ENCODE measurements around the gene TMEM272.

TMEM272 gene

DNA sequence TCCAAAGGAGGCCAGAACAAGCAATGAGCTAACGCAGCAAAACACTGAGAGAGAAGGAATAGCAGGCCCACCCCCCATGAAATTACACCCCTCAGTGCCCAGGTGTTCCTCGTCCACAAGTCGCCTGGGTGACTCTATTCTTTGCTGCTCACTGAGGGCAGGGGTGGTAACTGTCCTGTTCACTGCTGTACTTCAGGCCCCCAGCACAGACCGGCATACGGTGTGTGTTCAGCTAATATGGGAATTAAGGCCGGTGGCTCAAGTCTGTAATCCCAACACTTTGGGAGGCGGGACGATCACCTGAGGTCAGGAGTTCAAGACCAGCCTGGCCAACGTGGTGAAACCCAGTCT lies 72.9 kb downstream of the TMEM272 start:
- no peak for DNase-seq (ENCODE audit: low read depth)
- no peak overlapping the region for H3K4me3 ChIP-seq (ENCODE audit: low read length)
- TF ChIP-seq, protein P1, sequence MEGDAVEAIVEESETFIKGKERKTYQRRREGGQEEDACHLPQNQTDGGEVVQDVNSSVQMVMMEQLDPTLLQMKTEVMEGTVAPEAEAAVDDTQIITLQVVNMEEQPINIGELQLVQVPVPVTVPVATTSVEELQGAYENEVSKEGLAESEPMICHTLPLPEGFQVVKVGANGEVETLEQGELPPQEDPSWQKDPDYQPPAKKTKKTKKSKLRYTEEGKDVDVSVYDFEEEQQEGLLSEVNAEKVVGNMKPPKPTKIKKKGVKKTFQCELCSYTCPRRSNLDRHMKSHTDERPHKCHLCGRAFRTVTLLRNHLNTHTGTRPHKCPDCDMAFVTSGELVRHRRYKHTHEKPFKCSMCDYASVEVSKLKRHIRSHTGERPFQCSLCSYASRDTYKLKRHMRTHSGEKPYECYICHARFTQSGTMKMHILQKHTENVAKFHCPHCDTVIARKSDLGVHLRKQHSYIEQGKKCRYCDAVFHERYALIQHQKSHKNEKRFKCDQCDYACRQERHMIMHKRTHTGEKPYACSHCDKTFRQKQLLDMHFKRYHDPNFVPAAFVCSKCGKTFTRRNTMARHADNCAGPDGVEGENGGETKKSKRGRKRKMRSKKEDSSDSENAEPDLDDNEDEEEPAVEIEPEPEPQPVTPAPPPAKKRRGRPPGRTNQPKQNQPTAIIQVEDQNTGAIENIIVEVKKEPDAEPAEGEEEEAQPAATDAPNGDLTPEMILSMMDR (conservative IDR thresholded peaks at IDR 0.05; ENCODE audit: low read length), result no peak

DNA sequence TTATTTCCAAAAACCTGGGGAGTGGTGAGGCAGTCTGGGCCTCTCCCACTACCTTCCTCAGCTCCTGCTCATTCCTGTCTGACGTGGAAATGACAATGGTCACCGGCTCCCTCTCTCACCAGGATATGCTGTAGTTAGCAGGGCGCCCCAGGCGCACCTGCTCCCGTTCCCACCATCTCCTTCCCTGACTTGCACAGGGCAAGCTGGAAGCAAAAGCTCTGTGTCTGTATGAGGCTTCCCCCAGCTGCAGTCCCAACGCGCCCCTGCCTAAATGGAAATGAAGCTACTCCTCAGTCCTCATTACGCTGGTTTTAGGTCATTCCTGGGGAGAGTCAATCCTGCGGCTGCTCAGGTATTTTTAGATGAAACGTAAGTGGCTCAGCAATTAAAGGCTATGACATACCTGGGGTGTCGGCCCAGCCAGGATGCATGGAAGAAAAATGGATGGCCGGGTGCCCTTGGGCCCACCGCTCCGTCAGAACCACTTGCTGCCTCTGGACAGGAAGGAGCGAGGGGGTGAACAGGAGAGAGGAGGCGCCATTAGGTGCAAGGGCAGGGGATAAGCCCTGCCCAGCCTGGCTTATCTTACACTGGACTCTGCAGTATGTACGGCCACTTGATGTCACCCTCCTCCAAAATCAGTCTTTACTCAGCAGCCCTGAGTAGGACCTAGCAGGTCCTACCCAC lies 73.4 kb downstream of the TMEM272 start:
- no peak for DNase-seq (ENCODE audit: low read depth)
- H3K4me3 ChIP-seq (ENCODE audit: low read length), result no peak overlapping the region
- TF ChIP-seq, protein P1 (conservative IDR thresholded peaks at IDR 0.05; ENCODE audit: low read length), result no peak

DNA sequence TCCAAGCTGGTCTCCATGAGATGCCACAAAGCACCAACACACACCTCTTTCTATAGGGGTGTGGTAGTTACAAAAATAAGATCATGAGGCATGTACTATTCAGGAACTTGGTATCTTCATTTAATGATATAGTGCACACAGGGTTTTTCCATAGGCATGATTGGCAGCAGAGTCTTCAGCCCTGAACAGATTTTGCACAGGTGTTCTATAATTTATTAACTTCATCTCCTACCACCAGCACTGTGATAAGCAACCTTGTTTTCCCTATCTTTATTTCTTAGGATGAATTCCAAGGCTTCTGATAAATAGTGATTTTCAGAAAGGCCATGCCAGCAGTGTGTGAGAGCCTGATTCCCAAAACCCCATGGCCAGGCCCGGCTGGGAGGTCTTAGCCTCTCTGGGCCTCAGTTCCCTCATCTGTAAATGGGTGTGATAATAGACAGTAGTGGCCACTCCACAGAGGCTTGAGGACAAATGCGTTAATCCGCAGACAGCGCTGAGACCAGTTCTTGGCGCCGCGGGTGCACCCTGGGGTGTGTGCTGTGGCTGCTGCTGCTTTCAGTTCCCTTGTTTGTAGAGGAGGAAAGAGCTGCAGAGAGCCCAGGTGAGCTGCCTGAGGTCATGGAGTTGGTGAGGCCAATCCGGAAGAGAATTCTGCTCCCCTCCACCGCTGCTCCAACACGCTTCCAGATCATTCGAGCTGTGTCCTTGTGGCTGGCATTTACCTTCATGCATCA lies 74.1 kb downstream of the TMEM272 start:
- TF ChIP-seq, protein P1 (conservative IDR thresholded peaks at IDR 0.05; ENCODE audit: low read length), result no peak
- H3K4me3 ChIP-seq (ENCODE audit: low read length), result no peak overlapping the region
- no peak for DNase-seq (ENCODE audit: low read depth)

DNA sequence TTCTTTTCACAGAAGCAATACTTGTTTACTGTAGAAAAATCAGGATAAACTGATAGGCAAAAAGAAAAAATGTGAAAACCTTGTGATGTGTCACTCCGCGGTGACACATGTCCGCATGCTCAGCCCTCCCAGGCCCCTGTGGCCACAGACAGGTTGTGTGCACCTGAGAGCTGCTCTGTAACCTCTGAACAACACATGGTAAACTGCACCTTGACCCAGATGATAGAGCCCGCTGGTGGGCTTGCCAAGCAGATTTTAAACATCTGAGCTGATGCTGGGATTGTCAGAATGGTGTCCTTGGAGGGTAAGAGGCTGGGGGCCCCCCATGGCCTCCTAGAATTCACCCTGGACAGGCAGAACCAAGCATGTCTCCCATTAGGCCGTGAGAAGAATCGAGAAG lies 74.8 kb downstream of the TMEM272 start:
- no peak for DNase-seq (ENCODE audit: low read depth)
- H3K4me3 ChIP-seq (ENCODE audit: low read length), result no peak overlapping the region
- TF ChIP-seq, protein P1 (conservative IDR thresholded peaks at IDR 0.05; ENCODE audit: low read length), result no peak

DNA sequence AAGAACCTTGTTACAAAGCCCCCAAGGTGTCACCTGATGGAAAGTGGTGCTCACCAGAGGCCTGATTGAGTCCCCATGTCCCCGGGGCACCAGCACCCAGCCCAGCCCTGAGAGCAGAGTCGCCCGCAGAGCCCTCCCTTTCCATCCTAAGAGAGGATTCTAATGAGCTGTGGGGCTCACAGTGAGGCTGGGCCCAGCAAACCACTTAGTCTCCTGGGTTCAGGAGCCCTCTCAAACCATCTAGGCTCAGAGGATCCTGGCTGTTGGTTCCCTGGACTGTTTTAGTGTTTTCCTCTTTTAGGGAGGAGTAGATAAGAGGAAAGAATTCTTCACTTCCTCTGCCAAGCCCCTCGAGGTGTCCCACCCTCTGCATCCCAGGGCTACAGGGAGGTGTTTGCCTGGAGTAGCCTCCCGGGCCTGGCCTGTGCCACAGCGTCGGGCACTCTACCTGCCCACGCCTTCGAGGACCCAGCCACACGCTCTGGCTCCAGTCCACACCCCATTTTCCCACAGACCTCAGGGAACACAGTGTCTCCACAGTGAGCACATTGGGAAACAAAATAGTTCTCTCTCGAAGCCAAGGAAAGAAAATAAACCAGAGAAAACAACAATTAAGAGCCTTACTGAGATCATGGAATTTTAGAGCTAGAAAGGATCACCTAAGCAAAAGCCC lies 75.4 kb downstream of the TMEM272 start:
- no peak overlapping the region for H3K4me3 ChIP-seq (ENCODE audit: low read length)
- DNase-seq (ENCODE audit: low read depth), result no peak
- TF ChIP-seq, protein P1 (conservative IDR thresholded peaks at IDR 0.05; ENCODE audit: low read length), result no peak

DNA sequence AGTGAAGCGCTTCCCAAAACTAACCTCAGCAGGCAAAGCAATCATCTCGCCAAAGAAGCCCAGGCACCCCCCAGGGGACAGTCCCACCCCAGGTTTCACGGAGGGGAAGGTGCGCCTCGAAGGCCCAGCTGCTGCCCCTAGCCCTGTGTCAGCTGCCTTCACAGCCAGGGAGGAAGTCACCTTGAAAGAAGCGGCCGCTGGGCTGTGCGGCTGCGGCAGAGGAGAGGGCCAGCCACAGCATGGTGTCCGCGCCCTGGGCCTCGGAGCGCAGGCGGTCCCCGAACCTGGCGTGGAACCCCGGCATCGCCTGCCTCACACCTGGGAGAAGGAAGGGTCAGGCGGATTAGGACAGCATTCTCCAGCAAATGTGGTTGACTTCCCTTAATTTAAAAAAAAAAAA lies 76.0 kb downstream of the TMEM272 start:
- TF ChIP-seq, protein P1 (conservative IDR thresholded peaks at IDR 0.05; ENCODE audit: low read length), result no peak
- DNase-seq (ENCODE audit: low read depth), result no peak
- H3K4me3 ChIP-seq (ENCODE audit: low read length), result no peak overlapping the region
